Ascending aorta (tissue), 2 donors: ENCODE results near the gene ST7L. TPM values are rescaled to one million over a fixed set of nuclear protein-coding genes. Genes with fewer than 3 reads are reported as not detected.

Source experiments
- DNase-seq, 2 donors: peaks; one replicate each; pipeline ENCODE4 v3.0.0-alpha.2; 2019; ENCODE audit warnings: low spot score in 2 of 2
- H3K27ac ChIP-seq, 2 donors: fragments of 200-600 bp; sonication (generic); one replicate each; pipeline ENCODE4 v1.5.1; 2016 to 2017; ENCODE audit warnings: mild to moderate bottlenecking in 1 of 2
- H3K27me3 ChIP-seq: fragments of 200-600 bp; sonication (generic); one replicate; pipeline ENCODE4 v1.5.1; 2017
- H3K36me3 ChIP-seq, 2 donors: fragments of 200-600 bp; sonication (generic); one replicate each; pipeline ENCODE4 v1.5.1; 2016
- H3K4me1 ChIP-seq, 2 donors: fragments of 200-600 bp; sonication (generic); one replicate each; pipeline ENCODE4 v1.5.1; 2016 to 2017; ENCODE audit warnings: mild to moderate bottlenecking in 1 of 2
- H3K4me3 ChIP-seq, 2 donors: fragments of 200-600 bp; sonication (generic); one replicate each; pipeline ENCODE4 v1.5.1; 2016 to 2017; ENCODE audit warnings: mild to moderate bottlenecking in 1 of 2
- H3K9me3 ChIP-seq, 2 donors: fragments of 200-600 bp; sonication (generic); one replicate each; pipeline ENCODE4 v1.5.1; 2016
- intact Hi-C: fragments of 100-400 bp; cut with DNase I; formaldehyde crosslinking; loops from one replicate; pipeline ENCODE4 v1.15.1; 2023
- total RNA-seq: library from RNA; depleted of rRNA; stranded (reverse); fragments of >200 nt; gene quantifications from one replicate; pipeline ENCODE4 v1.1.0, GENCODE V29; 2016
- TF ChIP-seq, protein P1 (sequence below), 3 experiments: fragments of 200-600 bp in 2 of 3; fragments of 450-650 bp in 1 of 3; sonication (generic) in 2 of 3; IDR thresholded peaks; one replicate each; pipeline ENCODE4 v1.5.1; 2016 to 2019; ENCODE audit warnings: antibody characterized with exemption in 3 of 3, mild to moderate bottlenecking in 1 of 3, moderate library complexity in 1 of 3

Gene ST7L
- total RNA-seq, 1 donor from 2014 or later, result 4.0 TPM

DNA sequence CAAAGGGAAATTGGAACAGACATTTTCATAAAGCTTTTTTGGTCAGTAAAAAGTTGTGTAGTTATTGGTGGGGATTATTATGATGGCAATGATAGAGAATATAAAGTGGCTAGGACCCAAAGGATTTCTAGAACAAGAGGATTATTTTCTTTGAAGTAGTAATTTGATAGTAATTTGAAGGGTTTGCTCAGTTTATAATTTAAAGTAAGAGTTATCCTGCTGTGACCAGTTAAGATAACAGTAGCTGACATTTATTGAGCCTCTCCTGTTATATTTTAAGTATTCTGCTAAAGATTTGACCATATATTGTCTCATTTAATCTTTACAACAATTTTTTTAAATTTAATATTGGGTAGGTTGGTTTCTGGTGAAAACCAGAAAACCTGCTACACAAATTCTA, 15.4 kb upstream of the ST7L start:
- Histone ChIP-seq H3K36me3 (no peaks in the 10 kb centered on the region), H3K27me3 (no peaks in the 10 kb centered on the region), H3K4me3 (no peak overlapping the region), H3K9me3 (no peaks in the 10 kb centered on the region), H3K4me1 (peaks cover 0 to 10% of the 10 kb centered on the region in 2 donors), H3K27ac (no peak overlapping the region)
- TF ChIP-seq, protein P1, sequence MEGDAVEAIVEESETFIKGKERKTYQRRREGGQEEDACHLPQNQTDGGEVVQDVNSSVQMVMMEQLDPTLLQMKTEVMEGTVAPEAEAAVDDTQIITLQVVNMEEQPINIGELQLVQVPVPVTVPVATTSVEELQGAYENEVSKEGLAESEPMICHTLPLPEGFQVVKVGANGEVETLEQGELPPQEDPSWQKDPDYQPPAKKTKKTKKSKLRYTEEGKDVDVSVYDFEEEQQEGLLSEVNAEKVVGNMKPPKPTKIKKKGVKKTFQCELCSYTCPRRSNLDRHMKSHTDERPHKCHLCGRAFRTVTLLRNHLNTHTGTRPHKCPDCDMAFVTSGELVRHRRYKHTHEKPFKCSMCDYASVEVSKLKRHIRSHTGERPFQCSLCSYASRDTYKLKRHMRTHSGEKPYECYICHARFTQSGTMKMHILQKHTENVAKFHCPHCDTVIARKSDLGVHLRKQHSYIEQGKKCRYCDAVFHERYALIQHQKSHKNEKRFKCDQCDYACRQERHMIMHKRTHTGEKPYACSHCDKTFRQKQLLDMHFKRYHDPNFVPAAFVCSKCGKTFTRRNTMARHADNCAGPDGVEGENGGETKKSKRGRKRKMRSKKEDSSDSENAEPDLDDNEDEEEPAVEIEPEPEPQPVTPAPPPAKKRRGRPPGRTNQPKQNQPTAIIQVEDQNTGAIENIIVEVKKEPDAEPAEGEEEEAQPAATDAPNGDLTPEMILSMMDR (IDR thresholded peaks at IDR 0.05), result no peak
- DNase-seq, result no peak
- intact Hi-C loops, result no loop called here

- Histone ChIP-seq H3K9me3 (no peaks in the 10 kb centered on the region), H3K27me3 (no peaks in the 10 kb centered on the region), H3K27ac (no peak overlapping the region), H3K36me3 (no peaks in the 10 kb centered on the region), H3K4me1 (peaks cover 0 to 12% of the 10 kb centered on the region in 2 donors), H3K4me3 (no peak overlapping the region)
- intact Hi-C loops, result no loop called here
- no peak for DNase-seq
- TF ChIP-seq, protein P1 (IDR thresholded peaks at IDR 0.05), result no peak
These were observed 14.7 kb upstream of the ST7L start for GRCh38 chr1:112633628-112634027.

GRCh38 chr1:112629256-112629655, 10.3 kb upstream of the ST7L start:
- DNase-seq, result no peak
- TF ChIP-seq, protein P1 (IDR thresholded peaks at IDR 0.05), result no peak
- Histone ChIP-seq H3K9me3 (no peaks in the 10 kb centered on the region), H3K4me3 (no peak overlapping the region), H3K27me3 (no peaks in the 10 kb centered on the region), H3K36me3 (no peaks in the 10 kb centered on the region), H3K27ac (no peak overlapping the region), H3K4me1 (peaks cover 0 to 14% of the 10 kb centered on the region in 2 donors)
- intact Hi-C loops, result no loop called here

GRCh38 chr1:112628516-112628915, 9.6 kb upstream of the ST7L start:
- intact Hi-C loops, result no loop called here

DNA sequence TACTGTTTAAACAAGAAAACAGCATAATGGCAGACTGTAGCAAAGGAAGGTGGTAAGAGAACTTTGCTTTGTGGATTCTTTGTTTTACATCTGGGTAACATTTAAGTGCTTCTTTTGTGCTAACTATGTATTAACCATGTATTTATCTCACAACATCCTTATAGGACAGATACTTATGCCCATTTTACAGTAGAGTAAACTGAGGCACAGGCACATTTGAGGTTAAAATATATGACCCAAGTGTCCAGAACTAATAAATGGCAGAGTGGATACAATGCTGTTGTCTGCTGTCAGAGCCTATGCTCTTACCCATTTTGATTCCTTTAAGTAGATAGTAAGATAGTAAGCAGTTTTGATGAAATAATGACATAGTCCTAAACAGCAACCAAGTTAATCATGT, 7.9 kb upstream of the ST7L start:
- Histone ChIP-seq H3K4me3 (no peak overlapping the region), H3K27me3 (no peaks in the 10 kb centered on the region), H3K4me1 (peaks cover 0 to 14% of the 10 kb centered on the region in 2 donors), H3K36me3 (no peaks in the 10 kb centered on the region), H3K27ac (no peak overlapping the region), H3K9me3 (no peaks in the 10 kb centered on the region)
- intact Hi-C loops, result no loop called here
- TF ChIP-seq, protein P1 (IDR thresholded peaks at IDR 0.05), result no peak
- no peak for DNase-seq

More at GRCh38 chr1:112628516-112628915, 9.6 kb upstream of the ST7L start:
- TF ChIP-seq, protein P1 (IDR thresholded peaks at IDR 0.05), result no peak
- Histone ChIP-seq H3K9me3 (no peaks in the 10 kb centered on the region), H3K27ac (no peak overlapping the region), H3K27me3 (no peaks in the 10 kb centered on the region), H3K36me3 (no peaks in the 10 kb centered on the region), H3K4me3 (no peak overlapping the region), H3K4me1 (peaks cover 0 to 12% of the 10 kb centered on the region in 2 donors)
- no peak for DNase-seq

DNA sequence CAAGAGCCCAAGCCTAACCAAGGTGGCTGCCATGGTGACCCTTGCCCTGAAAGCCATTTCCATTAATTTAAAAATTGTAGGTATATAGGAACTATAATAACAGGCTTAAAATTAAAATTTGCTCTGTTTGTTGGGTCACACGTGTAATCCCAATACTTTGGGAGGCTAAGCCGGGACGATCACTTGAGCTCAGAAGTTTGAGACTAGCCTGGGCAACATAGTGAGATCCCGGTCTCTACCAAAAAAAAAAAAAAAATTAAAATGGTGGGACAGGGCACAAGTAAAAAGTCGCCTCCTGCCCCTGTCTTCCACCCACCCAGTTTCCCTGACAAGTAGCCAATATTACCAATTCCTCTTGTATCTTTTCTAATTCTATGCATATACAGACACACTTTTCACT, 7.3 kb upstream of the ST7L start:
- intact Hi-C loops, result no loop called here
- Histone ChIP-seq H3K4me3 (no peak overlapping the region), H3K36me3 (no peaks in the 10 kb centered on the region), H3K4me1 (peaks cover 0 to 21% of the 10 kb centered on the region in 2 donors), H3K27me3 (no peaks in the 10 kb centered on the region), H3K27ac (no peak overlapping the region), H3K9me3 (no peaks in the 10 kb centered on the region)
- TF ChIP-seq, protein P1 (IDR thresholded peaks at IDR 0.05), result no peak
- no peak for DNase-seq
